K562 (cell line): ENCODE results near the gene ARSD. TPM values are rescaled to one million over a fixed set of nuclear protein-coding genes. Genes with fewer than 3 reads are reported as not detected.

ENCODE experiments used
- ARID2 ChIP-seq: fragments of 450-650 bp; IDR thresholded peaks from 2 replicates; pipeline ENCODE4 v1.6.1; 2017; ENCODE audit warnings: antibody characterized with exemption, mild to moderate bottlenecking
- CHD2 ChIP-seq: IDR thresholded peaks from 2 replicates; pipeline ENCODE4 v1.6.1; 2011; ENCODE audit warnings: low read depth, low read length
- CUX1 ChIP-seq: fragments of 200-800 bp; sonication (Bioruptor generic); IDR thresholded peaks from 2 replicates; pipeline ENCODE4 v1.6.1; 2016; ENCODE audit warnings: missing genetic modification characterization, missing compliant biosample characterization
- ESRRB ChIP-seq: fragments of 250-450 bp; sonication (Bioruptor Pico); IDR thresholded peaks from 2 replicates; pipeline ENCODE4 v1.5.0; 2020; ENCODE audit warnings: mild to moderate bottlenecking, moderate library complexity, borderline replicate concordance
- ETV5 ChIP-seq: sonication (generic); formaldehyde crosslinking; IDR thresholded peaks from 2 replicates; pipeline ENCODE4 v1.4.0; 2020; ENCODE audit warnings: low read depth, mild to moderate bottlenecking, missing genetic modification reagents
- FOXP1 ChIP-seq: sonication (generic); formaldehyde crosslinking; IDR thresholded peaks from 2 replicates; pipeline ENCODE4 v1.8.0; 2022; ENCODE audit warnings: mild to moderate bottlenecking, missing genetic modification reagents
- GATA2 ChIP-seq: sonication (generic); formaldehyde crosslinking; IDR thresholded peaks from 2 replicates; pipeline ENCODE4 v1.4.0; 2020; ENCODE audit warnings: mild to moderate bottlenecking, missing genetic modification reagents
- HES1 ChIP-seq: fragments of 450-650 bp; IDR thresholded peaks from 2 replicates; pipeline ENCODE4 v1.6.1; 2016; ENCODE audit warnings: low read depth, mild to moderate bottlenecking, moderate library complexity
- HNRNPLL ChIP-seq: fragments of 200-400 bp; formaldehyde crosslinking; IDR thresholded peaks from 2 replicates; pipeline ENCODE4 v1.6.1; 2017; ENCODE audit warnings: low read length, low read depth, mild to moderate bottlenecking; ENCODE audit not compliant: poor library complexity, severe bottlenecking
- KAT2B ChIP-seq: IDR thresholded peaks from one replicate; pipeline ENCODE4 v1.6.1; 2012; ENCODE audit warnings: low read depth, mild to moderate bottlenecking, control low read depth, inconsistent platforms, low read length, moderate library complexity
- L3MBTL2 ChIP-seq: fragments of 450-650 bp; IDR thresholded peaks from 2 replicates; pipeline ENCODE4 v1.6.1; 2016; ENCODE audit warnings: mild to moderate bottlenecking, moderate library complexity
- MAFF ChIP-seq: IDR thresholded peaks from 2 replicates; pipeline ENCODE4 v1.6.1; 2012; ENCODE audit warnings: low read length, improper control_type of control experiment
- NFE2 ChIP-seq: IDR thresholded peaks from 2 replicates; pipeline ENCODE4 v1.6.1; 2014; ENCODE audit warnings: antibody characterized with exemption, low read depth
- NR2C1 ChIP-seq, 2 experiments: fragments of 450-650 bp; IDR thresholded peaks; 2 replicates each; pipeline ENCODE4 v1.6.1; 2017; ENCODE audit warnings: mild to moderate bottlenecking in 2 of 2, antibody characterized with exemption in 1 of 2, inconsistent platforms in 1 of 2, missing compliant biosample characterization in 1 of 2, missing genetic modification characterization in 1 of 2
- RNF2 ChIP-seq: sonication (generic); IDR thresholded peaks from 2 replicates; pipeline ENCODE4 v1.6.1; 2016
- SMARCC2 ChIP-seq: fragments of 450-650 bp; IDR thresholded peaks from 2 replicates; pipeline ENCODE4 v1.6.1; 2017; ENCODE audit warnings: antibody characterized with exemption, moderate library complexity, mild to moderate bottlenecking, low read depth
- YY1 ChIP-seq, 3 experiments: IDR thresholded peaks; 2 replicates each; pipeline ENCODE4 v1.6.1; 2011; ENCODE audit warnings: low read length in 2 of 3, mild to moderate bottlenecking in 2 of 3, moderate library complexity in 2 of 3, borderline replicate concordance in 1 of 3, control low read depth in 1 of 3, low read depth in 1 of 3; ENCODE audit not compliant: insufficient read depth in 3 of 3, insufficient replicate concordance in 2 of 3, control insufficient read depth in 1 of 3, insufficient read length in 1 of 3; ENCODE audit errors: extremely low read depth in 1 of 3
- ZBED1 ChIP-seq: IDR thresholded peaks from 2 replicates; pipeline ENCODE4 v1.6.1; 2014
- ZBTB33 ChIP-seq: sonication (generic); formaldehyde crosslinking; IDR thresholded peaks from 2 replicates; pipeline ENCODE4 v1.8.1; 2023; ENCODE audit warnings: mild to moderate bottlenecking, missing genetic modification reagents
- ZNF143 ChIP-seq: sonication (generic); formaldehyde crosslinking; IDR thresholded peaks from 2 replicates; pipeline ENCODE4 v1.9.0; 2022; ENCODE audit warnings: mild to moderate bottlenecking, missing genetic modification reagents
- ZNF253 ChIP-seq: fragments of 250-450 bp; sonication (Bioruptor Pico); conservative IDR thresholded peaks from 2 replicates; pipeline ENCODE4 v1.6.1; 2021; ENCODE audit warnings: mild to moderate bottlenecking
- polyA plus RNA-seq, 8 experiments: library from polyadenylated mRNA; depleted of rRNA in 4 of 8; stranded (reverse) in 5 of 8; unstranded in 3 of 8; fragments of >200 nt; fragmentation: Nextera tagmentation in 2 of 8; fragmentation: Illumina TruSeq in 1 of 8; extraction: Ambion mirVana in 2 of 8; extraction: Trizol in 1 of 8; gene quantifications; 2 replicates each; pipeline versions ENCODE4 v1.2.1 to v1.2.3, GENCODE V29; 2011 to 2014; ENCODE audit warnings: inconsistent platforms in 1 of 8, missing spikeins in 1 of 8
- total RNA-seq, 7 experiments: library from RNA; depleted of rRNA in 6 of 7; stranded (reverse); fragments of >200 nt in 6 of 7; fragmentation: Illumina TruSeq in 2 of 7; extraction: Trizol in 2 of 7; gene quantifications; 2 replicates each; pipeline versions ENCODE4 v1.2.1 to v1.2.3, GENCODE V29; 2011 to 2021; ENCODE audit warnings: low replicate concordance in 1 of 7

Gene ARSD
- total and polyA plus RNA-seq, 9 of the 15 experiments (the other 6 are each of a cell fraction or from before 2014, with no cell fraction given): 0.05 to 0.23 (median 0.09) TPM; not detected in 1

GRCh38 chrX:2901367-2902036, 27.6 kb downstream of the ARSD start (continued):
- TF ChIP-seq ARID2 (no peak), CHD2 (peak; percentile 57; the same call in 1 of the 2 replicates), GATA2 (CRISPR knock-in tag) (no peak), ETV5 (CRISPR knock-in tag) (no peak), ESRRB (CRISPR knock-in tag) (no peak), KAT2B (no peak), SMARCC2 (no peak), ZBTB33 (CRISPR knock-in tag) (no peak), ZBED1 (peak; percentile 87; the same call in 1 of the 2 replicates), YY1 (IDR thresholded peaks at IDR 0.05; ENCODE audit: borderline replicate concordance in 1 of 3, control insufficient read depth in 1 of 3, extremely low read depth in 1 of 3, insufficient read depth in 3 of 3, insufficient read length in 1 of 3, insufficient replicate concordance in 2 of 3, low read depth in 1 of 3, low read length in 2 of 3) (no peak), HES1 (no peak), FOXP1 (CRISPR knock-in tag) (no peak), MAFF (no peak), ZNF253 (CRISPR knock-in tag) (no peak), ZNF143 (CRISPR knock-in tag) (no peak), HNRNPLL (no peak), NFE2 (peak; percentile 10; the same call in 1 of the 2 replicates), L3MBTL2 (peak; percentile 72; the same call in 1 of the 2 replicates), CUX1 (CRISPR knock-in tag) (0 out of 2 replicates have a peak, but pooled peaks have one; percentile 59), RNF2 (no peak), NR2C1 (IDR thresholded peaks at IDR 0.05) (no peak), NR2C1 (tag; IDR thresholded peaks at IDR 0.05) (peak; percentile 46; the same call in 1 of the 2 replicates)
